ENCODE results near the gene APC2.
"Not testable (repeated sequence)": the region's sequence is repeated elsewhere in the genome, so short reads cannot be mapped to it uniquely, and the experiment has no call there.

DNA sequence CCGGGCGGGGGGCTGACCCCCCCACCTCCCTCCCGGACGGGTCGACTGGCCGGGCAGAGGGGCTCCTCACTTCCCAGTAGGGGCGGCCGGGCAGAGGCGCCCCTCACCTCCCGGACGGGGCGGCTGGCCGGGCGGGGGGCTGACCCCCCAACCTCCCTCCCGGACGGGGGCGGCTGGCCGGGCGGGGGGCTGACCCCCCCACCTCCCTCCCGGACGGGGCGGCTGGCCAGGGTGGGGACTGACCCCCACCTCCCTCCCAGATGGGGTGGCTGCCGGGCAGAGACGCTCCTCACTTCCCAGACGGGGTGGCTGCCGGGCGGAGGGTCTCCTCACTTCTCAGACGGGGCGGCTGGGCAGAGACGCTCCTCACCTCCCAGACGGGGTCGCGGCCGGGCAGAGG is 49.3 kb downstream of the APC2 start:
- TF ChIP-seq POLR2AphosphoS5 (IDR thresholded peaks at IDR 0.05); TAF1 (IDR thresholded peaks at IDR 0.05; ENCODE audit: low read depth); EZH2 (IDR thresholded peaks at IDR 0.05; ENCODE audit: borderline replicate concordance, insufficient read depth, low read length, poor library complexity, severe bottlenecking): not testable (repeated sequence)
- TF ChIP-seq, protein P1, sequence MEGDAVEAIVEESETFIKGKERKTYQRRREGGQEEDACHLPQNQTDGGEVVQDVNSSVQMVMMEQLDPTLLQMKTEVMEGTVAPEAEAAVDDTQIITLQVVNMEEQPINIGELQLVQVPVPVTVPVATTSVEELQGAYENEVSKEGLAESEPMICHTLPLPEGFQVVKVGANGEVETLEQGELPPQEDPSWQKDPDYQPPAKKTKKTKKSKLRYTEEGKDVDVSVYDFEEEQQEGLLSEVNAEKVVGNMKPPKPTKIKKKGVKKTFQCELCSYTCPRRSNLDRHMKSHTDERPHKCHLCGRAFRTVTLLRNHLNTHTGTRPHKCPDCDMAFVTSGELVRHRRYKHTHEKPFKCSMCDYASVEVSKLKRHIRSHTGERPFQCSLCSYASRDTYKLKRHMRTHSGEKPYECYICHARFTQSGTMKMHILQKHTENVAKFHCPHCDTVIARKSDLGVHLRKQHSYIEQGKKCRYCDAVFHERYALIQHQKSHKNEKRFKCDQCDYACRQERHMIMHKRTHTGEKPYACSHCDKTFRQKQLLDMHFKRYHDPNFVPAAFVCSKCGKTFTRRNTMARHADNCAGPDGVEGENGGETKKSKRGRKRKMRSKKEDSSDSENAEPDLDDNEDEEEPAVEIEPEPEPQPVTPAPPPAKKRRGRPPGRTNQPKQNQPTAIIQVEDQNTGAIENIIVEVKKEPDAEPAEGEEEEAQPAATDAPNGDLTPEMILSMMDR (IDR thresholded peaks at IDR 0.05; ENCODE audit: poor library complexity, severe bottlenecking): not testable (repeated sequence)
- TF ChIP-seq, protein P2, sequence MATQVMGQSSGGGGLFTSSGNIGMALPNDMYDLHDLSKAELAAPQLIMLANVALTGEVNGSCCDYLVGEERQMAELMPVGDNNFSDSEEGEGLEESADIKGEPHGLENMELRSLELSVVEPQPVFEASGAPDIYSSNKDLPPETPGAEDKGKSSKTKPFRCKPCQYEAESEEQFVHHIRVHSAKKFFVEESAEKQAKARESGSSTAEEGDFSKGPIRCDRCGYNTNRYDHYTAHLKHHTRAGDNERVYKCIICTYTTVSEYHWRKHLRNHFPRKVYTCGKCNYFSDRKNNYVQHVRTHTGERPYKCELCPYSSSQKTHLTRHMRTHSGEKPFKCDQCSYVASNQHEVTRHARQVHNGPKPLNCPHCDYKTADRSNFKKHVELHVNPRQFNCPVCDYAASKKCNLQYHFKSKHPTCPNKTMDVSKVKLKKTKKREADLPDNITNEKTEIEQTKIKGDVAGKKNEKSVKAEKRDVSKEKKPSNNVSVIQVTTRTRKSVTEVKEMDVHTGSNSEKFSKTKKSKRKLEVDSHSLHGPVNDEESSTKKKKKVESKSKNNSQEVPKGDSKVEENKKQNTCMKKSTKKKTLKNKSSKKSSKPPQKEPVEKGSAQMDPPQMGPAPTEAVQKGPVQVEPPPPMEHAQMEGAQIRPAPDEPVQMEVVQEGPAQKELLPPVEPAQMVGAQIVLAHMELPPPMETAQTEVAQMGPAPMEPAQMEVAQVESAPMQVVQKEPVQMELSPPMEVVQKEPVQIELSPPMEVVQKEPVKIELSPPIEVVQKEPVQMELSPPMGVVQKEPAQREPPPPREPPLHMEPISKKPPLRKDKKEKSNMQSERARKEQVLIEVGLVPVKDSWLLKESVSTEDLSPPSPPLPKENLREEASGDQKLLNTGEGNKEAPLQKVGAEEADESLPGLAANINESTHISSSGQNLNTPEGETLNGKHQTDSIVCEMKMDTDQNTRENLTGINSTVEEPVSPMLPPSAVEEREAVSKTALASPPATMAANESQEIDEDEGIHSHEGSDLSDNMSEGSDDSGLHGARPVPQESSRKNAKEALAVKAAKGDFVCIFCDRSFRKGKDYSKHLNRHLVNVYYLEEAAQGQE (IDR thresholded peaks at IDR 0.05; ENCODE audit: borderline replicate concordance): not testable (repeated sequence)

Data from neural cell (in vitro differentiated cells).